Stimulated activated CD8-positive, alpha-beta memory T cell treated with anti-CD3 and anti-CD28 coated beads, Interleukin-2, amount 100 ng/mL, for 48 hours (primary cell): Measurements from ENCODE around the gene HMGN1.
"Not testable (repeated sequence)": the region's sequence is repeated elsewhere in the genome, so short reads cannot be mapped to it uniquely, and the experiment has no call there.

Experiments used
- DNase-seq, 2 donors: peaks; one replicate each; pipeline ENCODE4 v3.0.0-alpha.2; 2020; ENCODE audit warnings: low read depth in 2 of 2

The HMGN1 gene

DNA sequence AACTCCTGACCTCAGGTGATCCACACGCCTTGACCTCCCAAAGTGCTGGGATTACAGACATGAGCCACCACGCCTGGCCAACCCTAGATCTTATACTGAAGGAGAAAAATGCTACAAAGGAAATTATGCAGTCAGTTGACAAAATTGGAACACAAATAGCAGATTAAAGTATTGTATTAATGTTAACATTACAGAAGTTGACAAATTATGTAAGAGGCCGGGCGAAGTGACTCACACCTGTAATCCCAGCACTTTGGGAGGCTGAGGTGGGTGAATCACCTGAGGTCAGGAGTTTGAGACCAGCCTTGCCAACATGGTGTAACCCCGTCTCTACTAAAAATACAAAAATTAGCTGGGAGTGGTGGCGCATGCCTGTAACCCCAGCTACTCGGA lies 21.0 kb upstream of the HMGN1 start:
- DNase-seq = not testable (repeated sequence)

- no peak for DNase-seq
Measured at GRCh38 chr21:39367783-39368182, 18.9 kb upstream of the HMGN1 start.

DNA sequence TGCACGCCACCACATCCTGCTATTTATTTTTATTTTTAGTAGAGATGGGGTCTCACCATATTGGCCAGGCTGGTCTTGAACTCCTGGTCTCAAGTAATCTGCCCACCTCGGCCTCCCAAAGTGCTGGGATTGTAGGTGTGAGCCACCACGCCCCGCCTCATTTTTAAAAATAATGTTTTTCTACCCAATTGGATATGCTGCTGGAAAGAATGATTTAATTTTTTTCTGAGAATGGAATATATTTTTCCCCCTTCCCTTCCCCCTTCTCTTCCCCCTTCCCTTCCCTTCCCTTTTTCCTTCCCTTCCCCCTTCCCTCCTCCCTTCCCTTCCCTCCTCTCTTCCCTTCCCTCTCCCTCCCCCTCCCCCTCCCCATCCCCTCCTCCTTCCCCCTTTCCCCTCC lies 17.7 kb upstream of the HMGN1 start:
- no peak for DNase-seq

GRCh38 chr21:39364949-39365348 lies 16.1 kb upstream of the HMGN1 start:
- no peak for DNase-seq

DNA sequence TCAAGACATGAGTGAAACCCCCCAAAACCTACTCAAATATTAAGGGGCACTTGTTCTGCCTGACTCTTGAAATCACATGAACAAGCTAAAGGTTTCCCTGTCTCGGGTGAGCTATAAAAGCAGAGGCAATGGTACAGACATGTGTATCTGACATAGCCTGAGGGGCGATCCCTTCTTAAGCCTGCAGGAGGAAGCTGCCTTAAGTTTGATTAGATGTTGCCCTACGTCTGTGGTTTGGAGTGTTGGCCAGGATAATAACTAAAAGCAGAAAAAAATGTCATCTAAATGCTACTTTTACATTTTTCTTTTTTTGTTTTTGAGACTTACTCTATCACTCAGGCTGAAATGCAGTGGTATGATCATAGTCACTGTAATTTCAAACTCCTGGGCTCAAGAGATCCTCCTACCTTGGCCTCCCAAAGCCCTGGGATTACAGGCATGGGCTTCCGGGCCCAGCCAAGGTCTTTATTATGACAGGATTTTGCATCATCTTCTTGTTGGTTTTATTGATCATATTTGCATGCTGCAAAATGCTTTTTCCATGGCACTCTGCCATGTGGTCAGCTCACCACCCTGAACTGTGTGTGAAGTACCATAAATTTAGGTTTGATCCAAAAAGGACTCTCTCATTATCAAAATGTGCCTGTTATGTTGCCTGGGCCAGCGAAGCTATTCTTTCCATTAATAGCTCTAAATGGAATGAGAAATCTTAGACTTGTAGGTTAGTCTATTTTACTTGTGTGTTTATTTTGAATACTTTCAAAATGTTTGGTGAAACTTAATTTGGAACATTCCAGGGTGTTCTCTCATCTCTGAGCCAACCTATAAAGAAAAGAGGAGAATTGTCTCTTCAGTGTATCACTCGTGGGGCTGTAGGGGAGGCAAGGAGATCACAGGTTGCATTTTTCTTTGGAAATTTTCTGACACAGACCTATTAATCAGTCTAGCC lies 15.0 kb upstream of the HMGN1 start:
- DNase-seq = no peak

- DNase-seq = no peak
Measured at GRCh38 chr21:39362733-39363132, 13.8 kb upstream of the HMGN1 start.

GRCh38 chr21:39359382-39359781 lies 10.5 kb upstream of the HMGN1 start:
- no peak for DNase-seq

- no peak for DNase-seq
Measured at GRCh38 chr21:39353295-39353694, 4.4 kb upstream of the HMGN1 start.

- no peak for DNase-seq
Measured at GRCh38 chr21:39350094-39351005, 1.5 kb upstream of the HMGN1 start.

DNA sequence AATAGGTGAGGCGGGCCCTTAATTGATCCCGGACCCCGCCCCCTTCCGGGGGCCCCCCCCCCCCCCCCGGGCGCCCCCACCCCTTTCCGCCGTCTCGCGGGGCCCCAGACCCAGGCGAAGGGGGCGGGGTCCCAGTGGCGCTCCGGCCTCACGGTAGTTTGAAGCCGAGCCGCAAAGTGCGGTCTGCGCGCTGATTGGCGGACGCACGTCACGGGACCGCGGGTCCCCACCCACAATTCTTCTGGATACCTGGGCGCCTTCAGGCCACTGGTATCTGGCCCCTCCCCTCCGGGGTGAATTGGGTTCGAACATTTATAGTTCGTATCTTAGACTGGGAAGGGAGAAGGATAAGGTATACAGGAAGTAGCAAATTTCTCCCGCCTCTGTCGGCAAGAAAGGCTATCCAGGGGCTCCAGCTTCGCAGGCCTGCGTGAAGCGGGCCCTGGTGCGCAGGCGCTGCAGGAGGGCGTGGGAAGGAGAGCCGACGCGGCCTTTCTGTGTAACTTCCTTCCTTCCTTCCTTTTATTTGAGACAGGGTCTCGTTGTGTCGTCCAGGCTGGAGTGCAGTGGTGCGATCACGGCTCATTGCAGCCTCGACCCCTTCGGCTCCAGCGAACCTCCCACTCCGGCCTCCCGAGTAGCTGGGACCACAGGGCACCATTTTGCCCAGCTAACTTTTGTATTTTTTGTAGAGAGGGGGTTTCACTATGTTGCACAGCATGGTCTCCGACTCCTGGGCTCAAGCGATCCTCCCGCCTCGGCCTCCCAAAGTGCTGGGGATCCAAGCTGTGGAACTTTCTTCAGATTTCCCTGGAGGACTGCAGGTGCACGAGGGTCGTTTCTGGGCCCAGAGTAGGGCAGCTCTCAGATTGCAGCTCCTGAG lies 564 bp upstream of the HMGN1 start:
- peak; percentile 97 to 98 for DNase-seq

DNA sequence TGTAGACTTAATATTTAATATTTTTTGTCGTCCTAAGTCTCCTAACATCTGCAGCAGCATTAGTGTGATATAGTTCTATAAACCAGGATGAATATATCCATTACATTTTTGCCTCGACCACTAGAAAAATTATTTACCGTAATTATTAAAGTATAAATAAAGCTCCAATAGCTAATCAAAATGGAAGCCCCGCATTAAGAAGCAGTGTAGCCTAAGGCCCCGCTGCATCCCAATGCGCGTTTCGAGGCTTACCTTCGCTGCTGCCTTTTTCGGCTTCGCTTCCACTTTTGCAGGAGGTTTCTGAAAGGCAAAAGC lies 891 bp downstream of the HMGN1 start:
- no peak for DNase-seq

- DNase-seq = no peak
Measured at GRCh38 chr21:39347537-39347936, 1.4 kb downstream of the HMGN1 start.

- no peak for DNase-seq
Measured at GRCh38 chr21:39346671-39347331, 2.1 kb downstream of the HMGN1 start.

DNA sequence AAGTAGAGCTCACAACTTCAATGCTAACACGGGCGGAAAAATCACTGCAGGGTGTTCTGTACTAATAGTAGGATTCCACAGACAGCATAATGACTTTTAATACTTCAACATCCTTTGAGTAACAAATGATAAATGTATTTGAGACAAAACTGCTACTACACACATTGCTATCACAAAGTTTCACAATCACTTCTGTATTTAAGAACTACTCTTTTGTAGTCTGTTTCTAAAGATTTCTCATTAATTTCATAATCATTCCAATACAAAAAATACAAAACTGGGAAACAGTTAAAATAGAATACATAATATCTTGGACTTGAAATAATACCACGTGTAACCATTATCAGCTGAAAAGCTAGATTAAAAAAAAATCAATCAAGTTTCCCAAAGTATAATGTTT lies 2.7 kb downstream of the HMGN1 start:
- DNase-seq = no peak

DNA sequence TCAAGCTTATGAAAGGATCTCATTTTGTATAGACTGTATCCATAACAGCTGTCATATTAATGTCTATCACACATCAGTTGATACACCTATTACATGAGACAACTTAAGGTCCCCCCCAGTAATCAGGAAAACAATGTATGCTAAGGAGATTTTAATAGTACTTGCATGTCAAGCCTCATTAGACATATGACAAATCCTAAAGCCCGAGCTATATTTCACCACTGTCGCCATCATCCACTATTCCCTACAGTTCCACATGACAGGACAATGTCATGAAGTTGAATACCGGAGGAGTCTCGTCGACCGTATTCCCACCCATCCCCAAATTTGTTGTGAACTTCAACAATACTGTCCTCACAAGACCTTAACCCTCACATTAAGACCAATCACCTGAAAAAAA lies 3.4 kb downstream of the HMGN1 start:
- DNase-seq = no peak

DNA sequence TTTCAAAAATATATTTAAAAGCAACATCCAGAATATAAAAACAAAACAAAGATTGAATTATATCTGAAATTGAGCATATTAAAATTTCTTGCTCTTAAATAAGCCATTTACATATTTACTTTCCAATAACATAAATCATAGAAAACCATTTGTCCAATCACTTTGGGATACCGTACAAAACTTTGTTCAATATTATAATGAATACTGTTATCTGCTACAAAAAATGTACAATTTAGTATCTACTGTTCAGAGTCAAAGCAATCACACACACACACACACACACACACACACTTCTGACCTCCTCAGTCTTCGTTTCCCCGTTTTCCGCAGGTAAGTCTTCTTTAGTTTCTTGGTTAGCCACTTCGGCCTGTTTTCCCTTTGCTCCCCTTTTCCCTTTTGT lies 4.0 kb downstream of the HMGN1 start:
- DNase-seq = no peak

DNA sequence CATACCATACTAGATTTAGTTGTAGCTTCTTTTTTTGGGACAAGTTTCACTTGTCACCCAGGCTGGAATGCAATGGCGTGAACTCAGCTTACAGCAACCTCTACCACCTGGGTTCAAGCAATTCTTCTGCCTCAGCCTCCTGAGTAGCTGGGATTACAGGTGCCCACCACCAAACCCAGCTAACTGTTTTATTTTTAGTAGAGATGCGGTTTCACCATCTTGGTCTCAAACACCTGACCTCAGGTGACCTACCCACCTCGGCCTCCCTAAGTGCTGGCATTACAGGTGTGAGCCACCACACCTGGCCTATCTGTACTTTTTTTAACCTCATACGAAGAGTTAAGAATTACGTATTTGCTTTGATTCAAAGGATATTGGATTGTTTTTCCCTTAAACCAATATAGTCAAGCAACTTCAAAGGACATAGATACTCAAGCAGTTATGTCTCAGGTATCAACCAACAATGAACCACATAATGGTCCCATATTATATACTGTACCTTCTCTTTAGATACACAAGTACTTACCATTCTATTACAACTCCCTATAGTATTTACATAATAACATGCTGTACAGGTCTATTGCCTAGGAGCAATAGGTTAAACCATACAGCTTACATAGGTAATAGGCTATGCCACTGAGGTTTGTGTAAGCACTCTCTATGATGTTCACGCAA lies 7.5 kb downstream of the HMGN1 start:
- DNase-seq = no peak

- no peak for DNase-seq
Measured at GRCh38 chr21:39340687-39341086, 8.2 kb downstream of the HMGN1 start.

GRCh38 chr21:39339231-39339630 lies 9.7 kb downstream of the HMGN1 start:
- no peak for DNase-seq

DNA sequence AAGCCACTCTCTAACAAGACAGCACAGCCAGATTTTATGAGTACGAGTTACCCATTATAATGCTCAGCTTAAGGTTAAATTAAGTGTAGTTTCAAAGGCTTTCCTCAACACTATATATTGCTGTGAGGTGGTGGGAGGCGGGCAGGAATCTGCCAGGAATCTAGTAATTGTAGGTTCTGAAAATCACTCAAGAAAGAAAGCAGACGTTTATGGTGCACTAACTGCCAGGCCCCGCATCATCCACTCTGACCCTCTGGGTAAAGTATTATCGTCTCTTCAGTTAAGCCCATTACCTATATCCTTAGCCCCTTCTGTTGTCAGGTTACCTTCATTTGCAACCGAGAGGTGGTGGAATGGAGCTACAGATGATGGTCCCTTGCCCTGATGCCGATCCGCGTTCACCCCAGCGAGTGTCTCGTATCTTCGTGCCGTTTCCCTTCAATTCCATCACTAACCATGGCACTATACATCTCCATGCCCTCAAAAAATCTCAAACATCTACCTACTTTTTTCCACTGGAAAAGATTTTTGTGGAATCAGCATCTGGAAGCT lies 12.4 kb downstream of the HMGN1 start:
- DNase-seq = no peak
